ENCODE results near the gene MMP14. TPM values are rescaled to one million over a fixed set of nuclear protein-coding genes. Genes with fewer than 3 reads are reported as not detected.

Gene MMP14
- polyA plus RNA-seq, result 3.8 and 4.0 TPM in 2 replicates

GRCh38 chr14:22836301-22837113 is at the start of gene MMP14:
Gene MMP14, plus strand, starts transcription at chr14:22836585. Its CDS starts 233 bp downstream, at chr14:22836818.

GRCh38 chr14:22814941-22815713 is 21.3 kb upstream of the MMP14 start, which contains the start of gene SLC7A7:
Gene SLC7A7, minus strand, starts transcription at chr14:22815435. Its CDS starts 2,037 bp downstream, at chr14:22813398.

GRCh38 chr14:22829661-22830442 is 6.5 kb upstream of the MMP14 start, which contains the start of gene MRPL52:
Gene MRPL52, plus strand, starts transcription at chr14:22829887. Its CDS starts 26 bp downstream, at chr14:22829913.

DNA sequence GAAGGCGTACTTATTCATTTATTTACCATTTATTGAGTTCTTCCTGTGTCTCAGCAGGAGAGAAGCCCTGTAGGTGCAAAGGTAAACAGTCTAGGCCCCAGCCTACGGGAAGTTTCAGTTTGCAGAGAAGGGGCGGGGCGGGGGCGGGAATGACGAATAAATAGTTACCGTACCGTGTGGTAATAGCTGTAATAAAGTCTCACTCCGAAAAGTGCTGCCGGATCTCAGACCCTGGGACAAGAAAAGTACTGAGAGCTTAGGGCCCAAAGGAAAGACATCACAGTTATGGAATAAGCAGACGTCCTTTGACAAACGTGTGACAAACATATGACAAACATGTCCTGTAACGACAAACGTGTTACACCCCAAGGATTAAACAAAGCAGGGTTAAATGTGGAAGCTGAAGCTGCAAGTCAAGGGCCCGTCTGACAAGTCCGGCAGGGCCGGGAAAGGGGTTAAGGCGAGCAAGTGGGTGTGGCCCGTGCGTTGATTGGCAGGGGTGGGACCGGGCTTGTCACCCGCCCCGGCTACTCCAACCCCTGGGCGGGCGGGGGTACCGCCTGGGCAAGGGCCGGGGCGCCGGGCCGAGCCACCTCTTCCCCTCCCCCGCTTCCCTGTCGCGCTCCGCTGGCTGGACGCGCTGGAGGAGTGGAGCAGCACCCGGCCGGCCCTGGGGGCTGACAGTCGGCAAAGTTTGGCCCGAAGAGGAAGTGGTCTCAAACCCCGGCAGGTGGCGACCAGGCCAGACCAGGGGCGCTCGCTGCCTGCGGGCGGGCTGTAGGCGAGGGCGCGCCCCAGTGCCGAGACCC is 35.0 kb downstream of the MMP14 start, which contains the start of gene LRP10:
Gene LRP10, plus strand, starts transcription at position 517 of the 809 bp plus-strand sequence. CDS start 564 bp downstream, outside the sequence.

DNA sequence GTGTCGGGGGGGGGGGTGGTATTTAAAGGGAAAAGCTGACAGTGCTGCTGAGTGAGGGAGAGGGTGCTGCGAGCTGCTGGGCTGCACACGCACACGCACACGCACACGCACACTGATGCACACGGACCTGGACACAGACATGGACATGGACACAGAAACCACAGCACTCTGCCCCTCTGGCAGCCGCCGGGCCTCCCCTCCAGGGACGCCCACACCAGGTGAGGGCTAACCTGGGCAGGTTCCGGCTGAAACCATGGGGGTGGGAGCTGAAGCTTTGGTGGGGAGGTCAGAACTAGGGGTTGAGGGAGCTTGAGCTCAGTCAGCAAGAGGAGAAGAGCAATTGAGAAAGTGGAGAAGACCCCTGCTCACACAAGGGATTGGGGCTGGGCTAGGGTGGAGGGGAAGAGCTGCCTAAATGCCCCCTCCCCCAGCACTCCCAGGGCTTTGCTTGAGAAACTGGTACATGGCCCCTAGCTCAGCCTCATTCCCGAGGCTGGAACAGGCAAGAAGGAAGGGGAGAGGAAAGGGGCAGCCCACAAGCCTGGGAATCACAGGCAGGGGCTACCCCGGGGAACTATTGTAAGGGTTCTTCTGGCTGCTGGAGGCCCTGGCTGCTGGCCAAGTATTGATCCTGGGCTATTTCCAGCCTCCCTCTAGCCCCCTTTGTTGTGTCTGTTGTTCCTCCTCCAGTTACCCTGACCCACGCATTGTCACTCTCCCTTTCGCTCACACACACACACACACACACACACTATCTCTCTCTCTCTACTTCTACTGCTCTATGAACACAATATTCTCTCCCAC is 47.0 kb downstream of the MMP14 start, which contains the start of gene REM2:
Gene REM2, plus strand, starts transcription at position 50 of the 804 bp plus-strand sequence. Its CDS starts 66 bp downstream, at position 116.

Other genes with a start within 250 kb of the MMP14 start
- 1,040 and 1,054 TPM in 2 replicates for gene DAD1, start 247.4 kb upstream of the MMP14 start, polyA plus RNA-seq
- 4.8 and 12.5 TPM in 2 replicates for gene ABHD4, start 238.3 kb upstream of the MMP14 start, polyA plus RNA-seq
- gene OR6J1, start 192.2 kb upstream of the MMP14 start, polyA plus RNA-seq, result not detected in 2 replicates
- 55.5 and 76.9 TPM in 2 replicates for gene OXA1L, start 69.9 kb upstream of the MMP14 start, polyA plus RNA-seq
- not detected in 2 replicates for gene SLC7A7, start 21.1 kb upstream of the MMP14 start, polyA plus RNA-seq
- gene MRPL52, start 6.7 kb upstream of the MMP14 start, polyA plus RNA-seq, result 86.7 and 87.3 TPM in 2 replicates
- gene LRP10, start 35.2 kb downstream of the MMP14 start, polyA plus RNA-seq, result 0.47 and 1.4 TPM in 2 replicates
- not detected in 2 replicates for gene REM2, start 46.6 kb downstream of the MMP14 start, polyA plus RNA-seq
- 27.9 and 36.6 TPM in 2 replicates for gene RBM23, start 82.6 kb downstream of the MMP14 start, polyA plus RNA-seq
- 26.1 and 29.9 TPM in 2 replicates for gene PRMT5, start 92.8 kb downstream of the MMP14 start, polyA plus RNA-seq
- 2.6 and 4.0 TPM in 2 replicates for gene HAUS4, start 120.5 kb downstream of the MMP14 start, polyA plus RNA-seq
- gene AJUBA, start 146.0 kb downstream of the MMP14 start, polyA plus RNA-seq, result 4.1 and 8.8 TPM in 2 replicates
- 1.1 and 1.4 TPM in 2 replicates for gene C14orf93, start 173.6 kb downstream of the MMP14 start, polyA plus RNA-seq
- gene PSMB5, start 198.3 kb downstream of the MMP14 start, polyA plus RNA-seq, result 475 and 624 TPM in 2 replicates
- not detected in 2 replicates for gene PSMB11, start 205.6 kb downstream of the MMP14 start, polyA plus RNA-seq
- gene CDH24, start 220.9 kb downstream of the MMP14 start, polyA plus RNA-seq, result 0.20 TPM in 1 of 2 replicates, not detected in the other

Data from Purkinje cell (primary cell).